ENCODE results near the gene MPC2. TPM values are rescaled to one million over a fixed set of nuclear protein-coding genes. Genes with fewer than 3 reads are reported as not detected.

The MPC2 gene
- total RNA-seq, 1 experiment from 2014 or later = 71.7 TPM

GRCh38 chr1:167966050-167966449, 29.2 kb upstream of the MPC2 start:
- ATAC-seq (no peak), DNase-seq (ENCODE audit: low read depth, low spot score) (no peak)
- ChIA-PET POLR2A (no interaction called here), CTCF (no interaction called here)
- Histone ChIP-seq H3K4me3 (ENCODE audit: low read depth in 2 of 2, low read length in 2 of 2) (no peak overlapping the region), H3K27me3 (ENCODE audit: control insufficient read depth, insufficient read depth, low read length) (no peaks in the 10 kb centered on the region), H3K9me3 (ENCODE audit: control insufficient read depth, insufficient read depth, low read depth, low read length) (no peaks in the 10 kb centered on the region), H3K27ac (ENCODE audit: low read length) (no peak overlapping the region), H3K36me3 (ENCODE audit: control insufficient read depth, insufficient read depth, low read length) (peaks cover 12% of the 10 kb centered on the region), H3K4me1 (ENCODE audit: control insufficient read depth, insufficient read depth, low read length) (no peaks in the 10 kb centered on the region)
- intact Hi-C loops (cut with micrococcal nuclease; ENCODE audit: unreplicated experiment) (no loop called here), in situ Hi-C loops (cut with HindIII; ENCODE audit: low pct_unique_long_range_greater_than_20kb, low sequenced_read_pairs) (no loop called here)
- TF ChIP-seq, protein P1, sequence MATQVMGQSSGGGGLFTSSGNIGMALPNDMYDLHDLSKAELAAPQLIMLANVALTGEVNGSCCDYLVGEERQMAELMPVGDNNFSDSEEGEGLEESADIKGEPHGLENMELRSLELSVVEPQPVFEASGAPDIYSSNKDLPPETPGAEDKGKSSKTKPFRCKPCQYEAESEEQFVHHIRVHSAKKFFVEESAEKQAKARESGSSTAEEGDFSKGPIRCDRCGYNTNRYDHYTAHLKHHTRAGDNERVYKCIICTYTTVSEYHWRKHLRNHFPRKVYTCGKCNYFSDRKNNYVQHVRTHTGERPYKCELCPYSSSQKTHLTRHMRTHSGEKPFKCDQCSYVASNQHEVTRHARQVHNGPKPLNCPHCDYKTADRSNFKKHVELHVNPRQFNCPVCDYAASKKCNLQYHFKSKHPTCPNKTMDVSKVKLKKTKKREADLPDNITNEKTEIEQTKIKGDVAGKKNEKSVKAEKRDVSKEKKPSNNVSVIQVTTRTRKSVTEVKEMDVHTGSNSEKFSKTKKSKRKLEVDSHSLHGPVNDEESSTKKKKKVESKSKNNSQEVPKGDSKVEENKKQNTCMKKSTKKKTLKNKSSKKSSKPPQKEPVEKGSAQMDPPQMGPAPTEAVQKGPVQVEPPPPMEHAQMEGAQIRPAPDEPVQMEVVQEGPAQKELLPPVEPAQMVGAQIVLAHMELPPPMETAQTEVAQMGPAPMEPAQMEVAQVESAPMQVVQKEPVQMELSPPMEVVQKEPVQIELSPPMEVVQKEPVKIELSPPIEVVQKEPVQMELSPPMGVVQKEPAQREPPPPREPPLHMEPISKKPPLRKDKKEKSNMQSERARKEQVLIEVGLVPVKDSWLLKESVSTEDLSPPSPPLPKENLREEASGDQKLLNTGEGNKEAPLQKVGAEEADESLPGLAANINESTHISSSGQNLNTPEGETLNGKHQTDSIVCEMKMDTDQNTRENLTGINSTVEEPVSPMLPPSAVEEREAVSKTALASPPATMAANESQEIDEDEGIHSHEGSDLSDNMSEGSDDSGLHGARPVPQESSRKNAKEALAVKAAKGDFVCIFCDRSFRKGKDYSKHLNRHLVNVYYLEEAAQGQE (IDR thresholded peaks at IDR 0.05; ENCODE audit: insufficient read depth in 1 of 2, low read depth in 2 of 2, low read length in 1 of 2) = no peak
- no peak for TF ChIP-seq CTCF (IDR thresholded peaks at IDR 0.05)
- no peak for TF ChIP-seq TCF7L2 (IDR thresholded peaks at IDR 0.05; ENCODE audit: low read depth, low read length)
- TF ChIP-seq POLR2AphosphoS5 (IDR thresholded peaks at IDR 0.05; ENCODE audit: low read depth, low read length) = no peak
- no TSS peak for BruUV-seq (replicated peaks)

DNA sequence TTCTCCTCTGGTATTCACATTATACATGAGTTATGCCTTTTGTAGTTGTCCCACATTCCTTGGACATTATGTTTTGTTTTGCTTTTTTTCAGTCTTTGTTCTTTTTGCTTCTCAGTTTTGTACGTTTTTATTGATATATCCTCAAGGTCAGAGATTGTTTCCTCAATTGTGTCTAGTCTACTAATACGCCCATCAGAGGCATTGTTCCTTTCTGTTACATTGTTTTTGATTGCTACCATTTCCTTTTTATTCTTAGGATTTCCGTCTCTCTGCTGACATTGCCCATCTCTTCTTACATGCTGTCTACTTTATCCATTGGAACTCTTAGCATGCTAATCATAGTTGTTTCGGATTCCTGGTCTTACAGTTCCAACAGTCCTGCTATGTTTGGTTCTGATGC, 27.8 kb upstream of the MPC2 start:
- ChIA-PET POLR2A (no interaction called here), CTCF (no interaction called here)
- no peak for TF ChIP-seq SIN3A (IDR thresholded peaks at IDR 0.05; ENCODE audit: borderline replicate concordance, insufficient read depth, low read depth, low read length)
- no peak for TF ChIP-seq TCF7L2 (IDR thresholded peaks at IDR 0.05; ENCODE audit: low read depth, low read length)
- TF ChIP-seq POLR2AphosphoS5 (IDR thresholded peaks at IDR 0.05; ENCODE audit: low read depth, low read length) = no peak
- TF ChIP-seq CTCF (IDR thresholded peaks at IDR 0.05) = no peak
- TF ChIP-seq, protein P1 (IDR thresholded peaks at IDR 0.05; ENCODE audit: insufficient read depth in 1 of 2, low read depth in 2 of 2, low read length in 1 of 2) = no peak
- ATAC-seq = no peak
- H3K27ac ChIP-seq (ENCODE audit: low read length) = no peak overlapping the region
- H3K27me3 ChIP-seq (ENCODE audit: control insufficient read depth, insufficient read depth, low read length) = no peaks in the 10 kb centered on the region
- no peaks in the 10 kb centered on the region for H3K9me3 ChIP-seq (ENCODE audit: control insufficient read depth, insufficient read depth, low read depth, low read length)
- H3K4me1 ChIP-seq (ENCODE audit: control insufficient read depth, insufficient read depth, low read length) = no peaks in the 10 kb centered on the region
- no TSS peak for BruUV-seq (replicated peaks)
- in situ Hi-C loops (cut with HindIII; ENCODE audit: low pct_unique_long_range_greater_than_20kb, low sequenced_read_pairs) (no loop called here), intact Hi-C loops (cut with micrococcal nuclease; ENCODE audit: unreplicated experiment) (no loop called here)
- H3K4me3 ChIP-seq (ENCODE audit: low read depth in 2 of 2, low read length in 2 of 2) = no peak overlapping the region
- peaks cover 9% of the 10 kb centered on the region; the same call in 1 of the 2 replicates for H3K36me3 ChIP-seq (ENCODE audit: control insufficient read depth, insufficient read depth, low read length)
- no peak for DNase-seq (ENCODE audit: low read depth, low spot score)

Measured in Panc1 (cell line).